SK-N-SH (cell line): Measurements from ENCODE around the gene R3HDM4. TPM values are rescaled to one million over a fixed set of nuclear protein-coding genes. Genes with fewer than 3 reads are reported as not detected.

Experiments used
- CHD2 ChIP-seq: fragments of 150-350 bp; IDR thresholded peaks from 2 replicates; pipeline ENCODE4 v1.6.1; 2018; ENCODE audit warnings: low read length; ENCODE audit not compliant: partially characterized antibody
- EP300 ChIP-seq, 2 experiments: IDR thresholded peaks; 2 replicates each; pipeline versions ENCODE4 v1.4.0 to v1.6.1; 2012; ENCODE audit warnings: borderline replicate concordance in 1 of 2, low read depth in 1 of 2, low read length in 1 of 2
- FOXJ3 ChIP-seq: sonication (generic); formaldehyde crosslinking; IDR thresholded peaks from 2 replicates; pipeline ENCODE4 v1.5.1; 2020; ENCODE audit warnings: mild to moderate bottlenecking, missing genetic modification reagents
- GABPA ChIP-seq: IDR thresholded peaks from 2 replicates; pipeline ENCODE4 v1.4.0; 2012; ENCODE audit warnings: low read depth, mild to moderate bottlenecking
- GATA2 ChIP-seq: sonication (generic); formaldehyde crosslinking; IDR thresholded peaks from 2 replicates; pipeline ENCODE4 v1.5.0; 2020; ENCODE audit warnings: mild to moderate bottlenecking, missing genetic modification reagents
- MXI1 ChIP-seq: IDR thresholded peaks from 2 replicates; pipeline ENCODE4 v1.6.1; 2012; ENCODE audit warnings: mild to moderate bottlenecking, low read depth, low read length, improper control_type of control experiment
- NRF1 ChIP-seq: IDR thresholded peaks from 2 replicates; pipeline ENCODE4 v1.6.1; 2012; ENCODE audit warnings: low read depth, mild to moderate bottlenecking, low read length
- RXRA ChIP-seq: IDR thresholded peaks from 2 replicates; pipeline ENCODE4 v1.4.0; 2012; ENCODE audit warnings: low read depth, mild to moderate bottlenecking, borderline replicate concordance
- SMC3 ChIP-seq: IDR thresholded peaks from 2 replicates; pipeline ENCODE4 v1.6.1; 2012; ENCODE audit warnings: low read depth, low read length, improper control_type of control experiment
- TAF1 ChIP-seq: IDR thresholded peaks from 2 replicates; pipeline ENCODE4 v1.6.1; 2012; ENCODE audit warnings: low read depth, mild to moderate bottlenecking, low read length, moderate library complexity, borderline replicate concordance
- TEAD4 ChIP-seq: IDR thresholded peaks from 2 replicates; pipeline ENCODE4 v1.4.0; 2012; ENCODE audit warnings: mild to moderate bottlenecking, borderline replicate concordance; ENCODE audit not compliant: insufficient read depth
- polyA plus RNA-seq, 3 experiments: library from polyadenylated mRNA; depleted of rRNA; stranded (reverse); fragments of >200 nt; gene quantifications; 2 replicates each; pipeline ENCODE4 v1.2.3, GENCODE V29; 2012
- TF ChIP-seq, protein P1 (sequence below): IDR thresholded peaks from 2 replicates; pipeline ENCODE4 v1.6.1; 2012; ENCODE audit warnings: mild to moderate bottlenecking, low read depth, low read length, moderate library complexity
- TF ChIP-seq, protein P2 (sequence below): IDR thresholded peaks from 2 replicates; pipeline ENCODE4 v1.4.0; 2012; ENCODE audit warnings: low read depth, borderline replicate concordance
- TF ChIP-seq, protein P3 (sequence below): fragments of 150-350 bp; IDR thresholded peaks from 2 replicates; pipeline ENCODE4 v1.6.1; 2017; ENCODE audit warnings: antibody characterized with exemption, low read length, low read depth, borderline replicate concordance
- TF ChIP-seq, protein P4 (sequence below): IDR thresholded peaks from 2 replicates; pipeline ENCODE4; 2012

Gene R3HDM4
- polyA plus RNA-seq, 1 of the 3 experiments (the other 2 are of a cell fraction), result 39.2 TPM

DNA sequence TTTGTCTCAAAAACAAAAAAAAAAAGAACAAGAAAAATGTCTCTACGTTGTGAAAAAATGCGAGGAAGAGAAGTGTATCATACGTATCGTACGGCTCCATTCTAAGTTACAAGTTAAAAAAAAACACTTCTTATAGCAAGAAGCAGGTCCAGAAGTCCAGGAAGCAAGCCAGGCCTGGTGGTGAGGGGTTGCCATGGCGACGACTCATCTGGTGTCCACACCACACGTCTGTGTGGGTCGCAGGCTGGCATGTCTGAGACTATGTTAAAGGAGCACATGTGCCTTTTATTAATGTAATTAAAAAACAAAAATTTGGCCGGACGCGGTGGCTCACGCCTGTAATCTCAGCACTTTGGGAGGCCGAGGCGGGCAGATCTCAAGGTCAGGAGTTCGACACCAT, 25.9 kb downstream of the R3HDM4 start (continued):
- TF ChIP-seq, protein P1, sequence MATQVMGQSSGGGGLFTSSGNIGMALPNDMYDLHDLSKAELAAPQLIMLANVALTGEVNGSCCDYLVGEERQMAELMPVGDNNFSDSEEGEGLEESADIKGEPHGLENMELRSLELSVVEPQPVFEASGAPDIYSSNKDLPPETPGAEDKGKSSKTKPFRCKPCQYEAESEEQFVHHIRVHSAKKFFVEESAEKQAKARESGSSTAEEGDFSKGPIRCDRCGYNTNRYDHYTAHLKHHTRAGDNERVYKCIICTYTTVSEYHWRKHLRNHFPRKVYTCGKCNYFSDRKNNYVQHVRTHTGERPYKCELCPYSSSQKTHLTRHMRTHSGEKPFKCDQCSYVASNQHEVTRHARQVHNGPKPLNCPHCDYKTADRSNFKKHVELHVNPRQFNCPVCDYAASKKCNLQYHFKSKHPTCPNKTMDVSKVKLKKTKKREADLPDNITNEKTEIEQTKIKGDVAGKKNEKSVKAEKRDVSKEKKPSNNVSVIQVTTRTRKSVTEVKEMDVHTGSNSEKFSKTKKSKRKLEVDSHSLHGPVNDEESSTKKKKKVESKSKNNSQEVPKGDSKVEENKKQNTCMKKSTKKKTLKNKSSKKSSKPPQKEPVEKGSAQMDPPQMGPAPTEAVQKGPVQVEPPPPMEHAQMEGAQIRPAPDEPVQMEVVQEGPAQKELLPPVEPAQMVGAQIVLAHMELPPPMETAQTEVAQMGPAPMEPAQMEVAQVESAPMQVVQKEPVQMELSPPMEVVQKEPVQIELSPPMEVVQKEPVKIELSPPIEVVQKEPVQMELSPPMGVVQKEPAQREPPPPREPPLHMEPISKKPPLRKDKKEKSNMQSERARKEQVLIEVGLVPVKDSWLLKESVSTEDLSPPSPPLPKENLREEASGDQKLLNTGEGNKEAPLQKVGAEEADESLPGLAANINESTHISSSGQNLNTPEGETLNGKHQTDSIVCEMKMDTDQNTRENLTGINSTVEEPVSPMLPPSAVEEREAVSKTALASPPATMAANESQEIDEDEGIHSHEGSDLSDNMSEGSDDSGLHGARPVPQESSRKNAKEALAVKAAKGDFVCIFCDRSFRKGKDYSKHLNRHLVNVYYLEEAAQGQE, result no peak
- TF ChIP-seq CHD2, result no peak
- TF ChIP-seq RXRA, result no peak
- peak; percentile 97 for TF ChIP-seq MXI1
- TF ChIP-seq GABPA, result no peak
- no peak for TF ChIP-seq TEAD4
- no peak for TF ChIP-seq NRF1
- TF ChIP-seq FOXJ3 (CRISPR knock-in tag), result 0 out of 2 replicates have a peak, but pooled peaks have one; percentile 18
- TF ChIP-seq GATA2 (CRISPR knock-in tag), result no peak
- no peak for TF ChIP-seq TAF1
- TF ChIP-seq, protein P2, sequence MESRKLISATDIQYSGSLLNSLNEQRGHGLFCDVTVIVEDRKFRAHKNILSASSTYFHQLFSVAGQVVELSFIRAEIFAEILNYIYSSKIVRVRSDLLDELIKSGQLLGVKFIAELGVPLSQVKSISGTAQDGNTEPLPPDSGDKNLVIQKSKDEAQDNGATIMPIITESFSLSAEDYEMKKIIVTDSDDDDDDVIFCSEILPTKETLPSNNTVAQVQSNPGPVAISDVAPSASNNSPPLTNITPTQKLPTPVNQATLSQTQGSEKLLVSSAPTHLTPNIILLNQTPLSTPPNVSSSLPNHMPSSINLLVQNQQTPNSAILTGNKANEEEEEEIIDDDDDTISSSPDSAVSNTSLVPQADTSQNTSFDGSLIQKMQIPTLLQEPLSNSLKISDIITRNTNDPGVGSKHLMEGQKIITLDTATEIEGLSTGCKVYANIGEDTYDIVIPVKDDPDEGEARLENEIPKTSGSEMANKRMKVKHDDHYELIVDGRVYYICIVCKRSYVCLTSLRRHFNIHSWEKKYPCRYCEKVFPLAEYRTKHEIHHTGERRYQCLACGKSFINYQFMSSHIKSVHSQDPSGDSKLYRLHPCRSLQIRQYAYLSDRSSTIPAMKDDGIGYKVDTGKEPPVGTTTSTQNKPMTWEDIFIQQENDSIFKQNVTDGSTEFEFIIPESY, result no peak
- TF ChIP-seq, protein P3, sequence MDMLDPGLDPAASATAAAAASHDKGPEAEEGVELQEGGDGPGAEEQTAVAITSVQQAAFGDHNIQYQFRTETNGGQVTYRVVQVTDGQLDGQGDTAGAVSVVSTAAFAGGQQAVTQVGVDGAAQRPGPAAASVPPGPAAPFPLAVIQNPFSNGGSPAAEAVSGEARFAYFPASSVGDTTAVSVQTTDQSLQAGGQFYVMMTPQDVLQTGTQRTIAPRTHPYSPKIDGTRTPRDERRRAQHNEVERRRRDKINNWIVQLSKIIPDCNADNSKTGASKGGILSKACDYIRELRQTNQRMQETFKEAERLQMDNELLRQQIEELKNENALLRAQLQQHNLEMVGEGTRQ, result no peak
- peak in 1 of 2 experiments; percentile 30; a peak in 1 of 4 replicates for TF ChIP-seq EP300 (IDR thresholded peaks at IDR 0.05; ENCODE audit: borderline replicate concordance in 1 of 2, low read depth in 1 of 2, low read length in 1 of 2)
- TF ChIP-seq, protein P4, sequence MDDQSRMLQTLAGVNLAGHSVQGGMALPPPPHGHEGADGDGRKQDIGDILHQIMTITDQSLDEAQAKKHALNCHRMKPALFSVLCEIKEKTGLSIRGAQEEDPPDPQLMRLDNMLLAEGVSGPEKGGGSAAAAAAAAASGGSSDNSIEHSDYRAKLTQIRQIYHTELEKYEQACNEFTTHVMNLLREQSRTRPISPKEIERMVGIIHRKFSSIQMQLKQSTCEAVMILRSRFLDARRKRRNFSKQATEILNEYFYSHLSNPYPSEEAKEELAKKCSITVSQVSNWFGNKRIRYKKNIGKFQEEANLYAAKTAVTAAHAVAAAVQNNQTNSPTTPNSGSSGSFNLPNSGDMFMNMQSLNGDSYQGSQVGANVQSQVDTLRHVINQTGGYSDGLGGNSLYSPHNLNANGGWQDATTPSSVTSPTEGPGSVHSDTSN, result no peak
- TF ChIP-seq SMC3, result no peak
